Uterus (tissue), 2 donors: Measurements from ENCODE around the gene CHRNA4.

Experiments used
- CTCF ChIP-seq, 4 experiments: fragments of 200-600 bp in 2 of 4; fragments of 450-650 bp in 2 of 4; sonication (generic) in 2 of 4; IDR thresholded peaks; one replicate each; pipeline ENCODE4 v1.5.1; 2016 to 2019; ENCODE audit warnings: antibody characterized with exemption in 4 of 4, mild to moderate bottlenecking in 2 of 4, moderate library complexity in 1 of 4
- POLR2A ChIP-seq, 2 donors: fragments of 450-650 bp; IDR thresholded peaks; one replicate each; pipeline ENCODE4 v1.6.1; 2016; ENCODE audit warnings: antibody characterized with exemption in 2 of 2, mild to moderate bottlenecking in 1 of 2, moderate library complexity in 1 of 2

GRCh38 chr20:63303095-63303666 is 58.0 kb downstream of the CHRNA4 start:
- no peak for TF ChIP-seq CTCF (IDR thresholded peaks at IDR 0.05)
- TF ChIP-seq POLR2A (IDR thresholded peaks at IDR 0.05): no peak
